T-helper 9 cell (primary cell): ENCODE data around the gene ZP4.

Source experiments
- DNase-seq: peaks from one replicate; pipeline ENCODE4 v3.0.0-alpha.2; 2020
- total RNA-seq, 2 donors: gene quantifications; one replicate each; lab custom pipeline; 2026; lab: John Stamatoyannopoulos, UW

The ZP4 gene, protein sequence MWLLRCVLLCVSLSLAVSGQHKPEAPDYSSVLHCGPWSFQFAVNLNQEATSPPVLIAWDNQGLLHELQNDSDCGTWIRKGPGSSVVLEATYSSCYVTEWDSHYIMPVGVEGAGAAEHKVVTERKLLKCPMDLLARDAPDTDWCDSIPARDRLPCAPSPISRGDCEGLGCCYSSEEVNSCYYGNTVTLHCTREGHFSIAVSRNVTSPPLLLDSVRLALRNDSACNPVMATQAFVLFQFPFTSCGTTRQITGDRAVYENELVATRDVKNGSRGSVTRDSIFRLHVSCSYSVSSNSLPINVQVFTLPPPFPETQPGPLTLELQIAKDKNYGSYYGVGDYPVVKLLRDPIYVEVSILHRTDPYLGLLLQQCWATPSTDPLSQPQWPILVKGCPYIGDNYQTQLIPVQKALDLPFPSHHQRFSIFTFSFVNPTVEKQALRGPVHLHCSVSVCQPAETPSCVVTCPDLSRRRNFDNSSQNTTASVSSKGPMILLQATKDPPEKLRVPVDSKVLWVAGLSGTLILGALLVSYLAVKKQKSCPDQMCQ
- 0 reads per million in 2 donors for total RNA-seq

DNA sequence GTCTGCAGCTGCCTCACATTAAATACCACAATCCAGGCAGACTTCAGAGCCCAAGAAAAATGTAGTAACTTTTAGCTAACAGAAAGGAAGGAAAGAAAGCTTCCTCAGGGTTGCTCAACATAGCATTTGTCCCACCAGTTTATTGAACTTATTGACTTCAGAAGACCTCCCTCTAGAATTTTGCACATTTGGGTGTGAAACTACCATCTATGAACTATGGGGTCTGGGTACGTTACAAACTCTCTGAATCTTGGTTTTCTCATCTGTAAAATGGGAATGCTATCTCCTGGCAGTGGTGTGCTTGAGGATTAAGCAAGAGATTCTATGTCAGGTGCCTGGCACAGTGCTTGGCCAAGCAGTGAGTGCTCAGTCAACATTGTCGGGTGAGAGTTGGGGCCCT, at the start of gene ZP4:
TSS of gene ZP4 (minus strand) at position 101 of the 400 bp plus-strand sequence. CDS start 287 bp downstream, outside the sequence.
- no peak for DNase-seq

DNA sequence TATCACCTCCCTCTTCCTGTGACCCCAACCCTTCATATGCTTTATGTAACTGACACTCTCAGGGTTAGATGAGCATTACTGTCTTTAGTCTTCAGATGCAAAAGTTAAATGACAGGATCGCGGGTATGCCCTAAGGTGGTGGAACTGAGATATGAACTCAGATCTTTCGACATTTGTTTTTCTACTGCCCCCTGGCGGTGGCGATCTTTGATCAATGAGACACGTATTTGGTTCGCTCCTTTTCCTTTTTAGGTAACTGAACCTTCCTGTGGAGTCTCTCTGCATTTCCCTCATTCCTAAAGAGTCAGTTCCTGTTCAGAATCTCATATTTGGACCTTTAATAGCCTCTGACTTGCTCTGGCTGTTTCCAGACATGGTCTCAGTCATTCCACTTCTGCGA, 47.8 kb upstream of the ZP4 start:
- no peak for DNase-seq

DNA sequence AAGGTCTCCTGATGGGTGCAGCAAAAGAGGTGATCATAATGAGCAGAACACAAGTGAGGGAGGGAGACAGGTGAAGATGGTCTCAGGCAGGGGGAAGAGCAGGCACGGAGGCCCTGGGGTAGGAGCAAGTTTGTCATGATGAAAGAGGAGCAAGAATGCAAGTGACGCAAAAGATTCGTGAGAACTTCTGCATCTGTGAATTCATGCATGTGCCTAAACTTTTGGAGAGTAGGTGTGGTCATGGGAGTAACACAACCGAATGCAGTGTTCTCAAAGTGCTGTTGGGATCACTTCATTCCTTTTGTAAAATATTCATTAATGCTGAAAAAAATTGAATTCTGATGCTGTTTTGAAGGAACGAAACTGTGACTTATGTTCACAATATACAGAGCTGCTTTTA, 47.3 kb upstream of the ZP4 start:
- DNase-seq: no peak

DNA sequence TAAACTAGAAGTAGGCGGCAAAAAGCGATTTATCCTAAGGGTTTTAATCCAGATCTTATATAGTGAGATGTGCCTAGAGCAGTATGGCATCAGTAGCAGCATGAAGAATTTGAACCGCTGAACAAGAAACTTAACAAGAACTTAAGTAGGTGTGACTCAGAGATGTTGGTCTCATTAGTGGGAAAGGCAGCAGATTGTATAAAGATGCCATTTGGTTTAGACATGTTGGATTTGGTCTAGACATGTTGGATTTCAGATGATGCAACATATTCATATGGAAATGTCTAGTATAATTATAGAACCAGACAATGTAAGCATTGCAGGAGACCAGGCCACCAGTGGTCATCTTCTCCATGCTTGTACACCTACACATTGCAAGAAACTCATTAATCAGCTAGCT, 42.1 kb upstream of the ZP4 start:
- DNase-seq: no peak

DNA sequence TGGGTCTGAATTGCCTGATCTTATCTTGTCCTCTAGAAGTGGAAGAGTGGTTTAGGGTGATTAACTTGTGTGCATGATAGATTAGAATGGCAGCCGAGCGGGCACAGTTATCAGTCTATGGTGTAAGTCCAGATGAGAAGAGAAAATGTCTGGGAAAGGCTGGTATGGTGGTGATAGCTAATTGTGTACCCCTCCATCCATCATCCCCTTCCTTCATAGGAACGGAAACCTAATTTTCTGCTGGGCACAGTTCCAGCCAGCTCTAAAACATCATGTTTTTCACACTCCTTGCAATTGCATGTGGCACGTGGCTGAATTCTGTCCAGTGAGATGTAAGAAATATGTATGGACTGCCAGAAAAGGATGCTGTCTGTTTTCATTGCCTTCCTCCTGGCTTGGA, 40.9 kb upstream of the ZP4 start:
- no peak for DNase-seq

DNA sequence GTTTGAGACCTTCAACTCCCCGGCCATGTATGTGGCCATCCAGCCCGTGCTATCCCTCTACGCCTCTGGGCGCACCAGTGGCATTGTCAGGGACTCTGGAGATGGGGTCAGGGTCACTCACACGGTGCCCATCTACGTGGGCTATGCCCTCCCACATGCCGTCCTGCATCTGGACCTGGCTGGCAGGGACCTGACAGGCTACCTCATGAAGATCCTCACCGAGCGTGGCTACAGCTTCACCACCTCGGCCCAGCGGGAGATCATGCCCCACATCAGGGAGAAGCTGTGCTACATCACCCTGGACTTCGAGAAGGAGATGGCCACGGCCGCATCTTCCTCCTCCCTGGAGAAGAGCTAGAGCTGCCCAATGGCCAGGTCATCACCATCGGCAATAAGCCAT, 36.5 kb upstream of the ZP4 start:
- DNase-seq: no peak

DNA sequence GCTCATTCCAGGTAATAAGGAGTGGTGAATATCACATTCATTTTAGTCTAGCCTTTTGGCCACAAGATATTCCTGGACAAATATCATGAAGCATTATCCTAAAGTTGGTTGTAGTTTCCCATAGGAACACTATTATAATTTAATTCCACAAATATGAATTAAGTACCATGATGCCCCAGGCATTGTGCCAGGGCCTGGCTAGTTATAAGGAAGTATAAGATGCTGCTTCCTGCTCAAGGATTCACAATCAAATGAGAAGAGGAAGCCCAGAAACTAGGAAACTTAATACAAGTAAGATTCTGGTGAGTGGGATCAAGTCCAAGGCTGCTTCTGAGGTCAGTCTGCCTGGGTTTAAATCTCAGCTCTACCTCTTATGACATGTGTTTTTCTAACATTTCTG, 30.6 kb upstream of the ZP4 start:
- DNase-seq: no peak

DNA sequence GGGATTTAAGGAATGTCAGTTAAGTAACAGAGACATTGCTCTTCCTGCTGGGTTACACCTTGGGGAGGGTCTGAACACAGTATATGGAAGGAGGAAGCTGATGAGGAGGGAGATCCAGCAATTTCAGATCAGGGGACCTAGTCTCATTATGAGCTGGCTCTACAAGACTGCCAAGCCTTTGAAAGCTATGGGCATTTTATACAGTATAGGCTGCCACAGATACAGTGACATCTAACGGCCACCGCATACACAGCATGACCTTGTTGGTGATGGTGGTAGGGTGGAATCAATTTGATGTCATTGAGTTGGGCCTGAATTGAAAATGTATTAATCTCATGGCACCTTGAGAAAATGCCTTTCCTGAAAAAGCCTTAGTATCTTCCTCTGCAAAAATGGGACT, 22.6 kb upstream of the ZP4 start:
- no peak for DNase-seq

DNA sequence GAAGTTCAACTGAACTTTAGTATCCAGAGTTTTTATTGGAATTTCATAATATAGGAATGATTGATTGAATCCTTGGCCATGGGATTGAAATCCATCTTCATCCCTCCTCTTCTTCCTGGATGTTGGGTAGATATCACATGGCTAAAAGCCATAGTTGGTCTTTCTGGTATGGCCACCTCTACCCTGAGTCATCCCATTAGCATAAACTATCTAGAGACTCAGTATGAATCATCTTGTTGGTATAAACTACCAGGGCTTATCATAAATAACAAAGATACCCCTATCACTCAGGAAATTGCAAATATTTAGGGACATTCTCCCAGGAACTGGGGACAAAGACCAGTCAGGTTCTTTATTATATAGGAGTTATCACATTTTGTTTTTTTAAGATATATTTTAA, 21.2 kb upstream of the ZP4 start:
- no peak for DNase-seq

DNA sequence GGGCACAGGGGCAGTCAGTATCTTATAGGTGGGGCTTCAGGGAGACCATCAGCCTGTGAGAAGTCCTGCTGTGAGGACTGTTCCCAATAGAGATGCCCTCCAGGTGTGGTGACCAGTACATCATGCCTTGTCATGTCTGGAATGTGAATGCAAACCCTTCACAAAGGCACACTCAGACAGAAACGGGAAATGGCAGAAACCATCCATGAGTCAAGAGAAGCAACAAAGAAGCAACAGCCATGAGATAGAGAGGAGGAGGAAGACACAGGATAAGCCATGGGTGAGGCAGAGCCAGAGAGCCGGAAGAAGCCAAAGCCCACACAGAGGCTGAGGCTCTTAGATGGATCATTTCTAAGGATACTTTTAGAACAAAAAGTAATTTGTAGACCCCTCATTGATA, 20.1 kb upstream of the ZP4 start:
- DNase-seq: no peak

DNA sequence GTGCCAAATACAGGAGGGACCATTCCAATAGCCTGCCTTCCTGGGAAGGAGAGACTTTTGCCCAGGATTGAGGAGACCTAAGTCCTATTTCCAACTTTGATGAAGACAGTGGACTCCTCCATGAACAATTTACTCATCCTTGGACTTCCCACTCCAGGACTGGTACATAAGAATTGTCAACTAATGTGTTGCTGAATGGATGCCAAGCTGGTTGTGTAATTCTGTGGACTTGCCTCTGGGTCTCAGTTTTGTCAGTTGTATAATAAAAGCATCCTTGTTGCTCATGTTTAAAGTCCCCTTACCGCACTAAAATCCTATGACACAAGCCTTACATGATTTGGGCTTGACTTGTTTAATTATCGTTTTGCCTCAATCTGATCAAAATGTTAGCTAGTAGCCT, 13.2 kb upstream of the ZP4 start:
- DNase-seq: no peak

DNA sequence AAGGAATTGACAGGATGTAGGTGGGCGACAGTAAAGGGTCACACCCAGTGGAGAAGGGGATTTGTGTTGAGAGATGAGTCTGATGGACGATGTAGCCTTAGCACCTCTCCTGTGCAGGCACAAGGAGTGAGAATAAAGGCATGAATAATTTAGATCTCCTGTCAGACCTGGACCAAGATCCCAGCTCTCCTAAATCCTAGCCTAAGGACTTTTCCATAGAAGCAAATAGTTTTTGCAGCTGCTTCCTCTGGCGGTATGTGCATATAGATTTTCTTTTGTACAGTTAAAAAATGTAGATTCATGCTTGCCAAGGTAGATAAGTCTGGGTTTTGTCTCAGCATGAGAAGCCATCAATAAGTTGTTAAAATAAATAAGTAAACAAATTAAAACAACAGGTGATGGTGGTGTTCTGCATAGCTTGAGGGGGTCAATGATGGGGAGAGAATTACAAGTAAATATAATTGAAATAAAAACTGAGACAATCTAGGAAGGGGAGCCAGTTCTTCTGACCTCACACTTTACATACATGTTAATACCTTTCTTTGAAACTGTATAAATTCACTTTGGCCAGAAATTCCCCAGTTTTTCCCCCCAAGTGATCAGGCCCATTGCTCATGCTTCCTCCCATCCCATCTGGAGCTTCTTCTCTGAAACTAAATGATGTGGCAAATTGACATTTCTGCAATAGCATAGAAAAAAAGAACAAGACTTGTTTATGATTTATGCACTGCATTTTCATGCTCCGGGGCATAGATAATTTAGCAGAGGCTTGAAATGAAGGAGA, 12.4 kb upstream of the ZP4 start:
- DNase-seq: no peak

DNA sequence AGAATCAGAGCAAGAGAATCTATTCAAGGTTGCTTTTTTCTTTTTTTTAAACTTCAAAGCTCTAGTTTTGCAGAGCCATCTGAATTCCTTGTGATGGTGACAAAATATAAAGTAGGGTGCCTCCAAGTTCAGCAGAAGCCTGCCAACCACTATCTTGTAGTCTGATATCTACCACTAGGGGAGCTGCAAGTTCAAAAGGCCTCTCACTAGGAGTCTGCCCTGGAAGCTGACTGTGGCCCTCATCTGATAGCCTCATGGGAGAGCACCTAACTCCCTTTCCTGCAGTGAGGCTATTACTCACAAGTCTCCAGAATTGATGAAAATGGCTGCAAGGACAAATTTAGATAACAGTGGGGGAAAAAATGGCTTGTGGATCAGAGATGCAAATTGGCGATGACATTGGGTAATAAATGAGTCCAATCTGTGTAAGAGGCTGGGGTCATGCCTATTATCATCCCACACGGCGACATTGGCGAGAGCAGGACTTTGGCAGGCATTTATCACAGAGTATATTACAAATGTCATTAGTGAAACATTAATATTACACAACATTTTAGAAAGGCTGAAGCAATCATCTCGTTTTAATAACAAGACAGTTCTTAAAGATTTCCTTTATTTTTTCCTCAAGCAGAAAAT, 10.7 kb upstream of the ZP4 start:
- DNase-seq: no peak

DNA sequence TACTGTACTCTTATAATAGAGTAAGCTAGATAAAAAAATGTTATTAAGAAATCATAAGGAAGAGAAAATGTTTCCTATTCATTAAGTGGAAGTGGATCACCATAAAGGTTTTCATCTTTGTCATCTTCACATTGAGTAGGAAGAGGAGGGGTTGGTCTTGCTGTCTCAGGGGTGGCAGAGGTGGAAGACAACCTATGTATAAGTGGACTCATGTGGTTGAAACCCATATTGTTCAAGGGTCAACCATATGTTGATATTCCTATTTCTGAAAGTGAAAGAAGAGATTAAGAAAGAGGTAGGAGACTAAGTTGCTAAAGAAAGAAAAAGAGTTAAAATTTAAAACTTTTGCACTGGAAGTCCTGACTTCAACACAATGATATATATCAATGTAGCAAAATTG, 4.9 kb upstream of the ZP4 start:
- DNase-seq: no peak

DNA sequence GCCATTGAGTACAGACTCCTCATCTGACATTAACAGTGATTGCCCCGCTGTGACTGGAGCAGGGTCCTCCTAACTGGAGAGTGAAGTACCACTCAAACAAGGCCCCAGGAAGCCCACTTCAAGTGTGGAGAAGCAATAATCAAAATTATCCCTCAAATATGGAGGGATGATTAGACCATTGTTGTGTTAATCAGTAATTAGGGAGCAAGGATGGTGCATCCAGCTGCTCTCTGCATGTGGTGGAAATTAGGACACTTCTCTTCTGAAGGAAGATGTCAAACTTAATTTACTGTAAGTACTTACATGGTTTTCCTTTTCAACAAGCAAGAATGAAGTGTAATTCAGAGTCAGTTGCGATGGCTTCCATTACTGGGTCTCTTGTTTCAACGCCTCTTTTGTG, 3.4 kb upstream of the ZP4 start:
- DNase-seq: no peak

DNA sequence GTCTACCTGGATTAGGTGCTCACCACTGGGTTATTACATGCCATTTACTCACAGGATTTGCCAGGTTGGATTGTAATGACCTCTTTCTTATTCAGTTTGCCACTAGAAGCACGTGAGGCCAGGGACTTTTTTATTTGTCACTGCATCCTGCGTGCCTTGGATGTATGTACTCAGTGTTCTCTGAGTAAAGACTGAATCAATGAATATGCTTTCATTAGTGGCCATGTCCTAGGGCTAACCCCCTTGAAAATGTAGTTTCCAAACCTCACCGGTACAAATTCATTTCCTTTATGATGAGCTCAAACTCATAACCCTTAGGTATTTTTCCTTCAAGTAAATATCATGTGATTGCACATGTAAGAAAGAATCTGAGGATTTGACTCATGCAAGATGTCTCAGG, 1.3 kb upstream of the ZP4 start:
- no peak for DNase-seq

DNA sequence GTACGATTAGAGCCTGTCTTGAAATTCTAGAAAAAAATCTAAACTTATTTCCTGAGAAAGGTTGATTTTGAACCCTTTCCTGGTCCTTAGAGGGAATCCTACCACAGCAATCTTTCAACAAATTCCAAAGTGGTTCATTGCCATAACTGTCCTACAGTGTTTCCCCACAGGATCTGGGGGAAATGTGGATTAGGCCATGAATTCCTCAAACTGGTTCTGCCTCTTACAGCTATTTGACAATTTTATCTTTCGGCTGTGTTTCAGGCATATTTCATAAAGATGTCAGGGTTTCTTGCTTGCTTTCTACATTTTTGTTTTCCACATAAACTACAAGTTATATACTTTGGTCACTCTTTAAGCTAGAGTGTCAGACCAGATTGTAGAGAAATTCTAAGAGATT, 544 bp upstream of the ZP4 start:
- DNase-seq: no peak

DNA sequence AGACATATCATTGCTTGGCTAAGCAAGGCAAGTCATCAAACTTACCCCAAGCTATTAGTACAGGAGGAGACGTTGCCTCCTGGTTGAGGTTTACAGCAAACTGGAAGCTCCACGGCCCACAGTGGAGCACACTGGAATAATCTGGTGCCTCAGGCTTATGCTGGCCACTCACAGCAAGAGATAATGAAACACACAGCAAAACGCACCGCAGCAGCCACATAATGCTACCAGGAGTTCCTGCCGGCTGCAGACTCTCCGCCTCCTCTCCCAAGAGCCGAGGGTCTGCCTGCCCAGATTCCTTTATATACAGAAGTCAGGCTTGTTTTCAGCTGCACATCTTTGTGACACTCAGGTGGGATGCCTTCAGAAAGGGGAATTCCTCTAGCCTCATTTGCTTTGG, 306 bp downstream of the ZP4 start:
- no peak for DNase-seq

DNA sequence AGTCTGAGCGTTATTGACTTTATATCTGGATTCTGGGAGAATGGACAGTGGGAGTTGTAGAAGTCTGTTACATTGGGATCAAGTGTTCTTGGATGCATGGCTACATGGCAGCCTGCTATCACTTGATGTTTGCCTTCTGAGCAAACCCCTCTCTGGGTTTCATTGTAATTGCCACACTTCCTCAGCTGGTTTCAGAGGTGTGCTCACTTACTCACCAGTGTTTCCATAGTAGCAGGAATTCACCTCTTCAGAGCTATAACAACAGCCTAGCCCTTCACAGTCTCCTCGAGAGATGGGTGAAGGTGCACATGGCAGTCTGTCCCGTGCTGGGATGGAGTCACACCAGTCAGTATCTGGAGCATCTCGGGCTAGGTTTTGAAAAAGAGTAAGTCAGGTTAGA, 2.6 kb downstream of the ZP4 start:
- no peak for DNase-seq

DNA sequence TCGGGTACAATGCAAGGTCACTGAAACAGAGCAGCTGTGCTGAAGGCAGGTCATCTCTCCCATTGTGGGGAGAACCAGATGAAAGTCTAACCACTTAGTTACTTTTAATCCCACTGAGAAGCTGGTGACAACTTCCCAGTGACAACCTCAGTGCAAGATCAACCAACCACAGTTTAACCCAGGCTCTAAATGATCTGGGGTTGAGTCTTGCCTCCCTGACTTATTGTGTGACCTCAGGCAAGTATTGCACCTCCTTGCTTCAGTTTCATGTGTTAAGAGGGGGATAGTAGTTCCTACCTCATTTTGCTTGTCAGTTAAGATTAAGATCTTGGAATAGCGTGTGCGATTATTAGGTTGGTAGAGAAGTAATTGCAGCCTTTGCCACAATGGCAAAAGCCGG, 3.2 kb downstream of the ZP4 start:
- no peak for DNase-seq

DNA sequence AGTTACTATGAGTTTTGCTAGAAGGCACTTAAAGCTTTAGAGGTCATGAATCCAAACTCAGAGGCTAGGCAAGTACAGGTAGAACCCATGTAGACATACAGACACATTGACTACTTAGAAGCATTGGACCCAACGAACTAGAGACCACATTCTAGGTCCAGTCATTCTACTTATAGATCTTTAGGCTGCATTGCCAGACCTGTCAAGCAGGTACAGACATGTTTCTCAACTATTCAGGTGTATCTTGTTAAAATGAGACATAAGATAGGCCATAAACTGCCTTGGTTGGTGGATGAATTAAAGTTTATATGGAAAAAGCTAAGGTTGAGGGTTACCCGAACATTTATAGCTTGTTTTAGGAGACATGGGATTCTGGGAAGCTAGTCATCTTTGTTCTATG, 6.5 kb downstream of the ZP4 start:
- no peak for DNase-seq

DNA sequence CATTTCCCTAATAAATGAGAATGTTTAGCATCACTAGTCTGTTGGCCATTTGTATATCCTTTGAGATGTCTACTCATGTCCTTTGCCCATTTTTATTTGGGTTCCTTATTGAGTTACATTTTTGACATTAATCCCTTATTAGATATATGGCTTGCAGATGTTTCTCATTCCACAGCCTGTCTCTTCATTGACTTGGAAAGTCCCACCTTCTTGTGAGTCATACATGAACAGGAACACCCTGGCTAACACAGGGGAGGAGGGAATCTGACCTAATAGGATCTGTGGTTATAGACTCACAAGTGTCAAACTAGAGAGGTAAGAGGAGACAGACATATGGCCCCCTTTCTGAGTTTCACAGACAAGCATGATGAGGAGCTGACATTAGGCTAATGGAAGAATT, 11.5 kb downstream of the ZP4 start:
- DNase-seq: no peak

DNA sequence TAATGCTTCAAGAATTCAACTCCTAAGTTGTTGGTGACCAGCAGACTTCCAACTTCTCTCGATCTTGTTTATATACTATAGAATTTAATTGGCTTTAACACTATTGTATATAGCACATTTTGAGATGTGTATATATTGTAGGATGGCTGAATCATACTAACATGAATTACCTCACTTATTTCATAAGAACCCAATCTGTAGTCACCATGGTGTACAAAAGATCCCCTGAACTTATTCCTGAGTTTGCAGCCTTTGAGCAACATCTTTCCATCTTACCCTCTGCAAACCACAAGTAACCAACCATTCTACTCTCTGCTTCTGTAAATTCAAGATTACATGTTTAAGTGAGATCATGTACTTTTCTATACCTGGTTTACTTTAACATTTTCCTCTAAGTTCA, 12.3 kb downstream of the ZP4 start:
- DNase-seq: no peak

DNA sequence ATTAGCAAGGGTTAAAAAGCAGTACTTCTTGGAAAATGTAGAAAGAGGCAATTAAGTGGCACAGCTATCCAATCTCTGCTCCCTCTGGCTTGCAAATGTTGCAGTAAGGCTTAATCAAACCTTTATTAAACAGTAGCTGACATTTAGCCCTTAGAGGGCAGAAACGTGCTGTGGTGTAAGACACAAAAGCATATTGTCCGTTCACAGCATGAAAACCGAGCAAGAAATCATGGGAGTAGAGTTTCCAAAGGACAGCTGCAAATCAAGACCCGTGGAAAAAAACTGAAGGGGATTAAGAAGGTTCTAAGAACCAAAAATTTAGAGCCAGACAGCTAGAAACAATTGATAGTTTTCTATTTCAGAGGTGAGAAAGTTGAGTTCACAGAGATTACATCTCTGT, 13.1 kb downstream of the ZP4 start:
- DNase-seq: no peak
